Measurements from ENCODE around the gene IER2.

DNA sequence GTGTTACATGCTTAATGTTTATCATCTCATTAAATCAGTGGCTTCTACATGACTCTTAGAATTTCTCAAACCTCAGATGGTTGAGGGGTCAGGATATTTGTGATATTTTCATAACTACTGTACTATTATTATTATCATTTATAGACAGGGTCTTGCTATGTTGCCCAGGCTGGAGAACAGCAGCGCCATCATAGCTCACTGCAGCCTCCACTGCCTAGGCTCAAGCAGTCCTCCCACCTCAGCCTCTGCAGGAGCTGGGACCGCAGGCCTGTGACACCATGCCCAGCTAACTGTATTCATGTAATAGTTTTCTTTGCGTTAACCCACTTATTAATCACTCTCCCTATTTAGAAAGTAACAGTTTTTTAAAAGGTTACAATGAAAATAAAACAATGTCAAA lies 9.5 kb downstream of the IER2 start:
- TF ChIP-seq CTCF (IDR thresholded peaks at IDR 0.05) (no peak), POLR2A (IDR thresholded peaks at IDR 0.05) (no peak)

Measured in adrenal gland (tissue), 5 donors.